Activated CD4-positive, alpha-beta T cell treated with anti-CD3 and anti-CD28 coated beads for 1 hour (primary cell): ENCODE data around the gene SAMD4B.
"Not testable (repeated sequence)": the region's sequence is repeated elsewhere in the genome, so short reads cannot be mapped to it uniquely, and the experiment has no call there.

ENCODE experiments used
- DNase-seq: peaks from one replicate; pipeline ENCODE4 v3.0.0-alpha.2; 2020

SAMD4B gene

DNA sequence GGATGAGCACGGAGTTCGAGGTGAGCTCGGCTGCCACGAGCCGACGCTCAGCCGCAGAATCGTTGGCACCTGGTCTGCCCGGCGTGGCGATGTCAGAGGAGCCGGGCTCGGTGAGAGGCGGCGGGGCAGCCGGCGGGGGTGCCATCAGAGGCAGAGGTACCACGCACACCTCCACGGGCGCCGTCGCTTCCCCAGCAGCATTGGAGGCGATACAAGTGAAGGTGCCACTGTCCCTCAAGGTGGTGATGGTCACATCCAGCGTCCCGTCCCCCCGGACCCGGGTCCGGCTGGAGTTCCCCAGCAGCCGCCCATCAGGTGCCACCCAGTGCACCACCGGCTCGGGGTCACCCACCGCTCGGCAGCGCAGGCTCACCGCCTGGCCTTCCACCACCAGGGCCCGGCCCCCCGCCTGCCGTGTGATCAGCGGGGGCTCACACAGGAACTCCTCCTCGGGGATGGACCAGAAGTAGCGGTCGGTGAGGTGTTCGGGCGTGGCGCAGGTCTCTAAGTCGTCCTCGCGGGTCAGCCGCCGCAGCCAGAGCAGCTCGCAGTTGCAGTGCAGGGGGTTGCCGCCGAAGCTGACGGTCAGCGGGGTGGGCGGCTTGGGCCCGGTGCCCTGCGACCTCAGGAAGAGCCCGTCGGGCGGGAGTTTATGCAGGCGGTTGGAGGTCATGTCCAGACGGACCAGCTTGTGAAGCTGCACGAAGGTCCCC lies 28.0 kb upstream of the SAMD4B start:
- no peak for DNase-seq

DNA sequence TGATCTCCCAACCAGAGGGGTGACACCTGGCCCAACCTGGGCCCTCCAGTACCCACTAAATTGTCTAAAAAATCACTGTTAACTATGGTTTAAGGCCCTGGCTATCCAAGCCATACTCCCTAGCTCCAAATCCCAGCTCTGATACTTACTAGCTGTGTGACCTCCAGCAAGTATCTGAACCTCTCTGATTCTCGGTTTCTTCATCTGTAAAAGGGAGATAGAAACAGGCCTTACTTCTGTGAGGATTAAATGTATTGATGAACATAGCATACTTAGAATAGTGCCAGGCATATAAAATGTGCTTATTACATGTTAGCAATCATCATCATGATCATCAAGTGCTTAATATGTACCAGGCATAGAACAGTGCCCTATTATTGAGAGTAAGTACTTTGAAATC lies 26.3 kb upstream of the SAMD4B start:
- DNase-seq: no peak

- DNase-seq: no peak
Observed at GRCh38 chr19:39316627-39317321, 25.4 kb upstream of the SAMD4B start.

DNA sequence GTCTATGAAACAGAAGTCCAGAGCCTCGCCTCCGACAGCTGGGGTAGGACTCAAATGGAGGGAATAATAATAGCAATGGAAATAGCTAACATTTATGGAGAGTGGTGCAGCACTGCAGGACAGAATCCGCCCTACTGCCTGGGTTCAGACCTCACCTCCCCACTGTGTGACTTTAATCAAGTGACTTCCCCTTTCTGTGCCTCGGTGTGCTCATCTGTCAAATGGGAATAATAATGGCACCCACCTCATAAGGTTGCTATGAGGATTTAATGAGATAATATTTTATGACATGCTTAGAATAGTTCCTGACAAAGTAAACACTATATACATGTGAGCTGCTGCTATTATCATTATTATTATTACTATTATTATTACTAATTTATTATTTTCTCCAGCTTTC lies 24.7 kb upstream of the SAMD4B start:
- DNase-seq: no peak

DNA sequence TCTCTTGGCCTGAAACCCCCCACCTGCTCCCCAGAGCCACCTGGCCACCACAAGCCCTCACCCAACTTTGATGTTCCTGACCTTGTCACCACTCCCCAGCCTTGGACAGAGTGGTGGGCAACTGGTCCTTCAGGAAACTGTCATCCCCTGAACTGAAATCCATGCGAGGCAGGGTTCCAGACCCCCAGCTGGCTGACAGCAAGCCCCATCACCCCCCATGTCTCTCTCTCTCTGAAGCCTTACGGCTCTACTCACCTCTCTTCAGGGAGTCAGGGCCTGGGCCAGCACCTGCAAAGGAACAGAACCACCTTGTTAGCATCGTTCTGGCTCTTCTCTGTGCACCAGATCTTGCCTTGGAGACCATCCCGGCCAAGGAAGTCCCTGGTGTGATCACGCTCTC lies 24.1 kb upstream of the SAMD4B start:
- no peak for DNase-seq

- no peak for DNase-seq
Observed at GRCh38 chr19:39318690-39319089, 23.5 kb upstream of the SAMD4B start.

- no peak for DNase-seq
Observed at GRCh38 chr19:39319098-39319891, 22.9 kb upstream of the SAMD4B start.

DNA sequence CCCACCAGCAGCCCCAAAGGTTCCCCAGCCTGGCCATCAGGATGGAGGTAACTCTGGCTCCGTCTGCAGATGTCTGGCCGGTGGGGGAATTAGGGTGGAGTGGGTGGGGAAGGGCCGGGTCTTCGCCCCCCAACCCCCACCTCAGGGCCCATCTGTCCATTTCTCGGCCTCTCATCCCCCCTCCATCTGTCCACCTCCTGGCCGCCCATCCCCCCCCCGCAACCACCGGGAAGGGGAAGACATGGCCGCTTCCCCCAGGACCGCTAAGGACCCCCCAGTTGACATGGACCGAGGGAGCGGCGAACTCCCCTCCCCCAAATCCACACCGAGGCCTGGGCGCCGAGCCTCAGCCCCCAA lies 22.4 kb upstream of the SAMD4B start:
- no peak for DNase-seq

- no peak for DNase-seq
Observed at GRCh38 chr19:39321117-39321831, 20.9 kb upstream of the SAMD4B start.

DNA sequence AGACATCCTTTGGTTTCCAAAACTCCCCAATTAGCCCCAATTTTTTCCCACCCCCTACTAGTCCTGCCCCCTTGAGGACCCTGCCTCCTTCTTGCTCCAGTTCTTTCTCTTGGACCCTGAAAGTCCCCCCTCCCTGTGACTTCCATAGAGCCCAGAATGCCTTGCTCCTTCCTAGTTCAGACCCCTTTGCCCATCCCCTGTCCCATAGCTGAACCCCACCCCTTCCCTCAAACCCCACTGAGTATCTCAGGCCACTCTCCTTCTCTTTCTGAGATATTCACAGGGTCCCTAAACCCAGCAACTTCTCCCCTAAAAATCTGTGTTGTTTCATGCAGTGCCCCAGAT lies 20.4 kb upstream of the SAMD4B start:
- no peak for DNase-seq

GRCh38 chr19:39324242-39324842 lies 17.9 kb upstream of the SAMD4B start:
- DNase-seq: no peak

DNA sequence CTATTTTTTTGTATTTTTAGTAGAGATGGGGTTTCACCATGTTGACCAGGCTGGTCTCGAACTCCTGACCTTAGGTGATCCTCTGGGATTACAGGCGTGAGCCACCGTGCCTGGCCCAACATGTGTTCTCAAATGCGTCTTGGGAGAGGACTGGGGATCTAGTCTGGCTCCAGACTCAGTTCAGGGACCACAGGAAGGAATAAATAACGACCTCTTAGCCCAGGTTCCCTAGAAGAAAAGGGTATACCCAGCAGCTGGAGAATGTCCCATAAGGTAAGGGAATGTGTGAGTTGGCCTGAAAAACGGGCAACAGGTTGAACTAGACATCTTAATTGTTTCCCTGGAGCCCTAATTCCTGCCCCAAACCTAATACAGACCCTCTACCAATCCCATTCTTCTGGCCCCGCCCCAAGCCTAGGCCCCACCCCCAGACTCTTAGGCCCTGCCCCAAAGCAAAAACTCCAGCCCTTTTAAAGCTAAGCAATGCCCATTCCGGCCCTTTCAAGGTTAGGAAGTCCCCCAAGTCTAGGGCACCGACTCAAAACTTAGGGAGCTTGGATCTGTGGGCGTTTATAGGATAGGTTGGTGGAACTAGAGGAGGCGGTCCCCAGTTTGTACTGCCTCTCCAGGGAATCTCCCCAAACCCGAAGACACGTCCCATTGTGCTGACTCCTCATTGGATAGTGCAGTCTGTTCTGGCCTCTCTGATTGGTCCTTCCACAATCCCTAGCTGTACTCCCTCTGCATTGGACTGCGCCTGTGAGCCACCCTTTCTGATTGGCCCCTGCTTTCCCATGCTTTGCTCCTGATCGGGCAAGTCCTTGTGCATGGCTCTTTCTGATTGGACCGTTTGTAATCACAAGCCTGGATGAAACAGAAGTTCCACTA lies 16.2 kb upstream of the SAMD4B start:
- no peak for DNase-seq

DNA sequence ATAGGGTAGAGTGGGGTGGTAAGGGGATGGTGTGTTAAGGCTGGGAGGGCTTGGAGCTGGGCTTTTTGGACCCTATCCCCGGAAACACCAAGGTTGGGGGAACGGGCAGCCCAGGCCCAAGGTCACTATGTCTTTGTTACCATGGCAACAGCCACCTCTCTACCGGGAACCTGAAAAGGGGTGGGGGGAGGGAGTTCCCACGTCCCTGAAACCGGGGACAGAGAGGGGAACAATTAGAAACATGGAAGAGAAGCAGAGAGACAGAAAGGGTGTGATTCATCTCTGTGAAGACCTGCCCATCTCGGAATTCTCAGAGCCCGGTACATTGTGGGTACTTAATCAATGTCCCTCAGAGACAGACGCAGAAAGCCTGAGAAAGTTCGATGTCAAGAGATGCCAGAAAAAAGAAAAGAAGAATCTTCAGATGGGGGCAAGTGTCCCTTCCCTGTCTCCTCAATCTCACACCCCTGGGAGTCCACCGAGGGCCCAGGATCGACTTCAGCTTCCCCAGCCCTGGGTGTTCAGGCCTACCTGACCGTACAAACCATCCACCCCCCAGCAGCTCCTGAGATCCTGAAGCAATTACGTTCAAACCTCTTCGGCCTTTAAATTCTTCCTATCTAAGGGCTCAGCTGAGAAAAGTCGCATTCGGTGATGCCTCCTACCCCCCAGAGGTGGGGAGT lies 14.7 kb upstream of the SAMD4B start:
- DNase-seq: no peak

DNA sequence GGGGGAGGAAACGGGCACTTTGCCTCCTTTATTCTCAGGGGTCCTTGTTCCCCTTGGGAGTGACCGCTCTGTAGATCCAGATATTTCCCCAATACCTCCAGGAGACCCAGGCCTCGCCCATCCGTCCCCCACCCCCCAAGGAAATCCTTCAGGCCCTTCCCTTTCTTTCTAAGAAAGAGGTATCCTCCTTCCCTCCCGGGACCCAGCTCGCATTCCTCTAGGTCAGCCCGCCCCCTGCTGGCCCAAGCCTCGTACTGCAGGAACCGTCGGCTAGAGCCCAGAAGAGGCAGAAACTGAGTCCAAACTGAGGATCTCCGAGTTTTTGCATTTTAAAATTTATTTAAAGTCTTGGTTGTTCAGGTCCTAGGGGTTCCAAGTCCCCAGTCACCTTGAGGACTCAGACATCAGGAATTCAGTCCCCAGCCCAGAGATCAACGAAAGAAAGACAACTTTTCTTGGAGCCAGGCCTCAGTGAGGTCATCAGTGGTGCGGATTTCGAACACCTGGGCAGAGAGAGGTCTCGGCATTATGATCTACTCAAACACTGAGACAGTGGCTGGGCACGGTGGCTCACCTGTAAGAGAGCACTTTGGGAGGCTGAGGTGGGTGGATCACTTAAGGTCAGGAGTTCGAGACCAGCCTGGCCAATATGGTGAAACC lies 14.0 kb upstream of the SAMD4B start:
- DNase-seq: peak; percentile 70

DNA sequence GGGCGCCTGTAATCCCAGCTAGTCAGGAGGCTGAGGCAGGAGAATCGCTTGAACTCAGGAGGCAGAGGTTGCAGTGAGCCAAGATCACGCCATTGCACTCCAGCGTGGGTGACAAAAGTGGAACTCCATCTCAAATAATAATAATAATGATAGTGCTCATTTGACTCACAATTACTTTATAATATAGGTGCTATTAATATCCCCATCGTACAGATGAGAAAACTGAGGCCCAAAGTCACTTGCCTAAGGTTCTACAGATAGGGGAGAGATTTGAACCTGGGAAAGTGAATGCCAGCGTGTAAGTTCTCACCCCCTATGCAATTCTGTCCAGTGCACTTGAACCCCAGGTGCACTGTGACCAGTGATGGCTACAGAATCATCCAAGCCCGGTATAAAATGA lies 12.3 kb upstream of the SAMD4B start:
- DNase-seq: no peak

DNA sequence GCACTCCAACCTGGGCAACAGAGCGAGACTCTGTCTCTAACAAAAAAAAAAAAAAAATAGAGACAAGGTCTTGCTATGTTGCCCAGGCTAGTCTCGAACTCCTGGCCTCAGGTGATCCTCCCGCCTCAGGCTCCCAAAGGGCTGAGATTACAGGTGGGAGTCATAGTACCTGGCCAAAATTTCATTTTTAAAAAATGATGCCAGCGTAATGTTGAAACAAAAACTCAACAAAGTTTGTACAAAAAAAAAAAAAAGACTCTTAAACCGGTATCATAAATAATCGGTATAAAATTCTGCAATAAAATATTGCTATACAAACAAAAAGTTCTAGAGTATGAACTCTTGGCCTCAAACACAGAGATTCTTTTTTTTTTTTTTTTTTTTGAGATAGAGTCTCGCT lies 9.9 kb upstream of the SAMD4B start:
- DNase-seq: no peak

- DNase-seq: not testable (repeated sequence)
Observed at GRCh38 chr19:39332738-39333137, 9.5 kb upstream of the SAMD4B start.

DNA sequence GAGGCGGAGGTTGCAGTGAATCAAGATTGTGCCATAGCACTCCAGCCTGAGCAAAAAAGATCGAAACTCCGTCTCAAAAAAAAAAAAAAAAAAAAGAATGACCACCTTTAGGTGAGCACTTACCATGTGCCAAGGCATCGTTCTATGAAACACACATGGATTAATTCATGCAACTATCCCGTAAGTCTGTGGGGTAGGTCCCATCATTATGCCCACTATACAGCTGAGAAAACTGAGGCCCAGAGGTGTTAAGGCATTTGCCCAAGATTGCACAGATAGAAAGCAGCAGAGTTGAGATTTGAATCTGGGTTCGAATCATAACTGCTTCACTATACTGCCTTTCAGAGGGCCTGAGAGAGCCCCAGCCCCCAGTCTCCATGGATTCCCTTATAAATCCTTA lies 8.7 kb upstream of the SAMD4B start:
- no peak for DNase-seq

DNA sequence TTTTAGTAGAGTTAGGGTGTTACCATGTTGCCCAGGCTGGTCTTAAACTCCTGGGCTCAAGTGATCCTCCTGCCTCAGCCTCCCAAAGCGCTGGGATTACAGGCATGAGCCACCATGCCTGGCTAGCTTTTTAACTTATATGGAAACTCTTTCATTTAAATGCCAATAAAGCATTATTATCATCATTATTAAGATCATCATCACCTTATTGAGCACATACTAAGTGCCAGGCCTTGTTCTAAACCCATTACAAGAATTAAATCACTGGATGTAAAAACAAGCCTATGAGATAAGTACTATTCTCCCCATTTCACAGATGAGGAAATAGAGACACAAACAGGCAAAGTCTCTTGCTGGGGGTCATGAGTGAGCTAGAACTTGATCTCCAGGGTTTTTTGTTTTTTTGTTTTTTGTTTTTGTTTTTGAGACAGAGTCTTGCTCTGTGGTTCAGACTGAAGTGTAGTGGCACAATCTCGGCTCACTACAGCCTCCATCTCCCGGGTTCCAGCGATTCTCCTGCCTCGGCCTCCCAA lies 7.7 kb upstream of the SAMD4B start:
- no peak for DNase-seq

GRCh38 chr19:39335168-39335548 lies 7.1 kb upstream of the SAMD4B start:
- DNase-seq: peak; percentile 10

DNA sequence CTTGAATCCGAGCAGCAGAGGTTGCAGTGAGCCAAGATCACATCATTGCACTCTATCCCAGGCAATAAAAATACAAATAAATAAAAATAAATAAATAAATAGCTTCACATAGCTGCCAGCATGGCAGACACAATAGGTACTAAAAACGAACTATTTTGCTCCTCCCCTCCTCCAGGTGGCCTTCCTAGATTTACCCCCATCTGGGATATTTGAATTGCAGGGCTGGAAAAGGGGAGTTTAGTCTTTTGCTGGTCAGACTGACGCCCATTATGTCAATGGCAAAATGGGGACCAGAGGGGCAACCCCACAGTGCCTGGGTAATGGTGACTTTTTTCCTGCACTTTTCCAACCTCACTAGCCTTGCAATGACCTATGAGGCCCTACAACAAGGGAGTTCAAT lies 5.7 kb upstream of the SAMD4B start:
- DNase-seq: no peak
